AG04449 (cell line): ENCODE results near the gene ADAMTS18.

Experiments
- CTCF ChIA-PET: fragments of 350-600 bp; formaldehyde crosslinking; extraction: SDS; loops from one replicate; lab custom pipeline; 2021; ENCODE audit warnings: antibody characterized with exemption; lab: Yijun Ruan, JAX
- POLR2A ChIA-PET: fragments of 400-600, 350-600 bp; formaldehyde crosslinking; extraction: SDS; loops from one replicate; lab custom pipeline; 2020; ENCODE audit warnings: antibody characterized with exemption, inconsistent platforms; lab: Yijun Ruan, JAX
- DNase-seq: peaks from one replicate; pipeline ENCODE4 v3.0.0-alpha.2; 2010; ENCODE audit warnings: low read depth, low spot score
- H3K4me3 ChIP-seq: 2 replicates; pipeline ENCODE4 v1.5.1; 2011; ENCODE audit warnings: low read depth, mild to moderate bottlenecking, control low read depth, low read length
- TF ChIP-seq, protein P1 (sequence below): IDR thresholded peaks from one replicate; pipeline ENCODE4 v1.5.1; 2011; ENCODE audit warnings: mild to moderate bottlenecking, moderate library complexity, low read length, control low read depth, inconsistent platforms; ENCODE audit not compliant: insufficient read depth; ENCODE audit errors: missing control alignments

Gene ADAMTS18

DNA sequence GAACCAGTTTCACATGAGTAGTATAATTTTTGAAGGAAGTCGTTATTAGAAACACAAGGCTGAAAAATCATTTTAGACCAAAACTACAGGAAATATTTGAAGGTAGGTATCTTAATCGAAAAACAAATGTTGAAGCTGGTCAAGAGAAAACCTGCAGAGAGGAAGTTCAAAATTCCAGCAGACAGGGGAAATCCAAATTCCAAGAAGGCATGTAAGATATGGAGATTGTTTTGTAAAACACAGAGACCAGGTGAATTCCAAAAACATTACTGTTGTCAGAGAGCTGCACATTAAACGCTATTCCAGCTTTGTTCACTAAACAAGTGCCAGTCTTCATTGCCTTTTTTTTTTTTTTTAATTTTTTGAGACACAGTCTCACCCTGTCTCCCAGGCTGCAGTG, 38.4 kb downstream of the ADAMTS18 start:
- no peak overlapping the region for H3K4me3 ChIP-seq
- ChIA-PET CTCF (no interaction called here), POLR2A (no interaction called here)
- DNase-seq, result no peak
- TF ChIP-seq, protein P1, sequence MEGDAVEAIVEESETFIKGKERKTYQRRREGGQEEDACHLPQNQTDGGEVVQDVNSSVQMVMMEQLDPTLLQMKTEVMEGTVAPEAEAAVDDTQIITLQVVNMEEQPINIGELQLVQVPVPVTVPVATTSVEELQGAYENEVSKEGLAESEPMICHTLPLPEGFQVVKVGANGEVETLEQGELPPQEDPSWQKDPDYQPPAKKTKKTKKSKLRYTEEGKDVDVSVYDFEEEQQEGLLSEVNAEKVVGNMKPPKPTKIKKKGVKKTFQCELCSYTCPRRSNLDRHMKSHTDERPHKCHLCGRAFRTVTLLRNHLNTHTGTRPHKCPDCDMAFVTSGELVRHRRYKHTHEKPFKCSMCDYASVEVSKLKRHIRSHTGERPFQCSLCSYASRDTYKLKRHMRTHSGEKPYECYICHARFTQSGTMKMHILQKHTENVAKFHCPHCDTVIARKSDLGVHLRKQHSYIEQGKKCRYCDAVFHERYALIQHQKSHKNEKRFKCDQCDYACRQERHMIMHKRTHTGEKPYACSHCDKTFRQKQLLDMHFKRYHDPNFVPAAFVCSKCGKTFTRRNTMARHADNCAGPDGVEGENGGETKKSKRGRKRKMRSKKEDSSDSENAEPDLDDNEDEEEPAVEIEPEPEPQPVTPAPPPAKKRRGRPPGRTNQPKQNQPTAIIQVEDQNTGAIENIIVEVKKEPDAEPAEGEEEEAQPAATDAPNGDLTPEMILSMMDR, result no peak

DNA sequence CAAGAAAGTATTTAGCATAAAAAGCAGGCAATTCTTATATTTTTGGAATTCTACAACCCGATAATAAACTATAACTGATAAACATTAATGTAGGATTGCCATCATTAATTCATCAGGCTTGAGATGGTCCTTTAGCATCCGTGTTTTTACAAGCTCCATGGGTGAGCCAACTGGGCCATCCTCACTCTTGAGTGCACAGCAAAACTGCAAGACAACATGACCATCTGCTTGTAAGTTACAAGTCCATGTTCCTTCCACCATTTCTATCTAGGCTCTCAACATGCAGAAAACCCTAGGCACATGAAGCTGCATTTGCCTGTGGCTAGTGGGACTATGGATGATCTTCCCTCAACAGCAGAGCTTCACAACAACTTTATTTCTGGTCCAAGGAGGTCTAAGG, 40.1 kb downstream of the ADAMTS18 start:
- H3K4me3 ChIP-seq, result no peak overlapping the region
- CTCF ChIA-PET, result interaction anchor here (1.5 kb wide), 1 partner anchor 189 kb away, joined by 4 read pairs; no protein-coding TSS in a partner anchor
- DNase-seq, result no peak
- POLR2A ChIA-PET, result no interaction called here
- TF ChIP-seq, protein P1, result no peak

DNA sequence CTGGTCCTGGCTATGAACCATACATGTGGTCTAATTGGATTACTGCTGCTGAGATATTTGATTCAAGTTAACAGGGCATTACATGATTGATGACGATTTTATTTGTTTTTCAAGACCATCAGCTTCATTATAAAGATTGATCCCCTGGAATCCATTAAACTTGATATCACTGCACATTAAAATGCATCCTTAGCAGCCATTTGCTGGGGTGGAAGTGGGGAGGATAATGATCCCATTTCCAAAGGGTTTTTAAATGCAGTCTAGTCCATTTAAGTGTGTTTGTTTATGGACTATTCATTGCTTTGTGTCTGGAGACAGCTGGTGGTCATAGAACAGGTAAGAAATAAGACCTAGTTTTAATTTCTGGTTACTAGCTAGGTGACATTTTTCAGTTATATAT, 40.9 kb downstream of the ADAMTS18 start:
- no peak for DNase-seq
- no peak overlapping the region for H3K4me3 ChIP-seq
- POLR2A ChIA-PET, result no interaction called here
- CTCF ChIA-PET, result no interaction called here
- TF ChIP-seq, protein P1, result no peak

DNA sequence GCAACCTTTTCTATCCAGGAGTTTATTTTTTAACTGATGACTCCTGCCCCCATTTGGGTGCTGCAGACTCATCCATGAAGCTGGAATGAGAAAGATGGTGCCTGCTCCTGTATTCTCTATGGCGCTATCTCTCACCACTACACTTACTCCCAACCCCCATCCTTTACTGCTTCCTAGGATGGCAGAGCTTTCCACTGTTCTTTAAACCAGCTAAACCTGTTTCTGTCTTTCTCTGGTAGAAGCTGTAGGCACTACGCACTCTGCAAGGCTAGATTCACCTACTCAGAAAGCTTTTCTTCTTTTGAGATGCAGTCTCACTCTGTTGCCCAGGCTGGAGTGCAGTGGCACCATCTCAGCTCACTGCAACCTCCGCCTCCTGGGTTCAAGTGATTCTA, 47.0 kb downstream of the ADAMTS18 start:
- H3K4me3 ChIP-seq, result no peak overlapping the region
- TF ChIP-seq, protein P1, result no peak
- CTCF ChIA-PET, result no interaction called here
- no peak for DNase-seq
- POLR2A ChIA-PET, result no interaction called here

DNA sequence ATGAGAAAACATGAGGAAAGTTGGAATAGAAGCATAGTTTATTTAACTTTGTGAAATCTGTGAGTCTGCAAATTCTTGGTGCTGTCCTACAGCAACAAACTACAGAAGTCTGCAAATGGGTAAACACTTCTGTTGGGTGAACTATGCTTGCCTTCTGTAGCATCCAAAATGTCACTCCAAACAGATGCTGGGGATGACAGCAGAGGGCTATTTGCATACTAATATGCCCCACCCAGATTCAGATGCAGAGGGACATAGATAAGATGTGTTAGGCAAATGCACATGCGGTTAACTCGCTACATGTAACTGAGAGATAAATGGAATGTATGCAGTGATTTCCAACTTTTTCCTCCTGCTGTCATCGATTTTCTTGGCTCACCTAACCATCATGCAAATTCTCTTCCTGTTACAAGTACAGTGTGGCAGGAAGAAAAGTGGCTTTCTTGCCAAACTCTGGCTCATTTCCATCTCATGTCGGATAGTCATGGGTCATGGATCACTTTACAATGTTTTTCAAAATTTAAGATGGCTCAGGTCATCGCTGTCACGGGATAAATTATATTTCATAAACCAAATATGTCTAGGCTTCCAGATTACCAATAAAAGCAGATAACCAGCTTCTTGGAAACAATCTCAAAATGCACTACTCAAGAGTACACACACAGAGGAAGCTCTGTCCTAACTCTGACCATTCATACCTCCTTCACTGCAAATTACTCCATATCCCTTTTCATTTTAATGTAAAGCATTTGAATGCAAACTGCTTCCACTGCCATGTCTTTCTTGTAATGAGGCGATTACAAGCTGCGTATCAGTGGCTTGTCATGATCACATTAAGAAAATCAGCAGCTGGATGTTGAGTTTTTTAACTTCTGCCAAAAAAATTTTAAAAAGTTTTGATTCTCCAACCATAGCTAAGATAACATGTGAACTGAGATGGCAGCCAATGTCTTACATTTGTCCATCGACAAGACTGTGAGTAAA, 47.7 kb downstream of the ADAMTS18 start:
- H3K4me3 ChIP-seq, result no peak overlapping the region
- POLR2A ChIA-PET, result no interaction called here
- TF ChIP-seq, protein P1, result no peak
- DNase-seq, result no peak
- CTCF ChIA-PET, result no interaction called here

DNA sequence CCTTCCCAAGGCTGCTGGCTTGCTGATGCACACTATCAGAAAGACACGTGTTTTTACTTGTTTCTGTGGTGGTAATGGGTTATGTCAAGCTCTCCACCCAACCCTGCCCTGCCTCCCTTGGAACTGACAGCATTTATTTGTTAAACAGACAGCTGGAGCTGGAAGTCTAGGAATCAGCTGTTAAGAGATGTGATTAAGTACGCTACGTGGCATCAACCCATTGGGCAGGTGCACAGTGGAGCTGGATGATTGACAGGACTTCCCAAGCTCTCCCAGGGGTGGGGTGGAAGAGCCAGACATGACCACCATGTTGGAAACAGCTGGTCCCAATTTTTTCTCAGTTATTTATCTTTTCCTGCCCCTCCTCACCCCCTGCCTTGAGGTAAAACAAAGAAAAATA, 49.4 kb downstream of the ADAMTS18 start:
- DNase-seq, result no peak
- no peak overlapping the region for H3K4me3 ChIP-seq
- POLR2A ChIA-PET, result no interaction called here
- TF ChIP-seq, protein P1, result no peak
- CTCF ChIA-PET, result no interaction called here
